GM12892 (cell line): ENCODE results near the gene ADGRB3.

Source experiments
- POLR2A ChIP-seq: IDR thresholded peaks from 2 replicates; pipeline ENCODE4 v1.6.1; 2011; ENCODE audit warnings: low read depth, low read length, control low read depth
- POLR2AphosphoS5 ChIP-seq: IDR thresholded peaks from 2 replicates; pipeline ENCODE4 v1.6.1; 2011; ENCODE audit warnings: low read depth, low read length, control low read depth
- TAF1 ChIP-seq: IDR thresholded peaks from 2 replicates; pipeline ENCODE4 v1.6.1; 2011; ENCODE audit warnings: low read depth, mild to moderate bottlenecking, control low read depth, low read length, borderline replicate concordance

- TF ChIP-seq POLR2A (no peak), TAF1 (no peak), POLR2AphosphoS5 (no peak)
Observed at GRCh38 chr6:68741501-68742386, 106.7 kb downstream of the ADGRB3 start.
